ENCODE results near the gene PCNX2. TPM values are rescaled to one million over a fixed set of nuclear protein-coding genes. Genes with fewer than 3 reads are reported as not detected.

PCNX2 gene
- total RNA-seq, 4 donors from 2014 or later = 5.0 to 12.5 (median 9.6) TPM

DNA sequence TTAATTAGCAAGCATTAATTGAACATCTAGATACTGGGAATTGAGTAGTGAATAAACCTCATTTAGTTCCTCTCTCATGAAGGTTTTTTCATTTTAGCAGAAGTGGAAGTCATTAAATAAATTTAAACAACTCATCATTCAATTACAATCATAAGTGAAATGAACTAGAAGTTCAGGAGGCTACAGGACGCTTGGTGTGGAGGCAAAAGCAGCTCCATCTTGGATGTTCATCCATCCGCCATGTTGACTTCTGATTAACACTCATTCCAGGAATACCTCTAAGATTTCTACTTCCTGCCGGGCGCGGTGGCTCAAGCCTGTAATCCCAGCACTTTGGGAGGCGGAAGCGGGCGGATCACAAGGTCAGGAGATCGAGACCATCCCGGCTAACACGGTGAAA is 356.6 kb downstream of the PCNX2 start:
- TF ChIP-seq POLR2A (IDR thresholded peaks at IDR 0.05) = no peak
- TF ChIP-seq, protein P1, sequence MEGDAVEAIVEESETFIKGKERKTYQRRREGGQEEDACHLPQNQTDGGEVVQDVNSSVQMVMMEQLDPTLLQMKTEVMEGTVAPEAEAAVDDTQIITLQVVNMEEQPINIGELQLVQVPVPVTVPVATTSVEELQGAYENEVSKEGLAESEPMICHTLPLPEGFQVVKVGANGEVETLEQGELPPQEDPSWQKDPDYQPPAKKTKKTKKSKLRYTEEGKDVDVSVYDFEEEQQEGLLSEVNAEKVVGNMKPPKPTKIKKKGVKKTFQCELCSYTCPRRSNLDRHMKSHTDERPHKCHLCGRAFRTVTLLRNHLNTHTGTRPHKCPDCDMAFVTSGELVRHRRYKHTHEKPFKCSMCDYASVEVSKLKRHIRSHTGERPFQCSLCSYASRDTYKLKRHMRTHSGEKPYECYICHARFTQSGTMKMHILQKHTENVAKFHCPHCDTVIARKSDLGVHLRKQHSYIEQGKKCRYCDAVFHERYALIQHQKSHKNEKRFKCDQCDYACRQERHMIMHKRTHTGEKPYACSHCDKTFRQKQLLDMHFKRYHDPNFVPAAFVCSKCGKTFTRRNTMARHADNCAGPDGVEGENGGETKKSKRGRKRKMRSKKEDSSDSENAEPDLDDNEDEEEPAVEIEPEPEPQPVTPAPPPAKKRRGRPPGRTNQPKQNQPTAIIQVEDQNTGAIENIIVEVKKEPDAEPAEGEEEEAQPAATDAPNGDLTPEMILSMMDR (IDR thresholded peaks at IDR 0.05) = no peak
- H3K4me3 ChIP-seq (ENCODE audit: low read depth, poor library complexity, severe bottlenecking) = no peak overlapping the region
- intact Hi-C loops (cut with DNase I; ENCODE audit: low total_unique reads) = no loop called here
- no peak for DNase-seq (ENCODE audit: low spot score in 2 of 2)
- WGBS, 2 donors = 94 to 97% methylated on average over 11 of the region's 11 CpGs

DNA sequence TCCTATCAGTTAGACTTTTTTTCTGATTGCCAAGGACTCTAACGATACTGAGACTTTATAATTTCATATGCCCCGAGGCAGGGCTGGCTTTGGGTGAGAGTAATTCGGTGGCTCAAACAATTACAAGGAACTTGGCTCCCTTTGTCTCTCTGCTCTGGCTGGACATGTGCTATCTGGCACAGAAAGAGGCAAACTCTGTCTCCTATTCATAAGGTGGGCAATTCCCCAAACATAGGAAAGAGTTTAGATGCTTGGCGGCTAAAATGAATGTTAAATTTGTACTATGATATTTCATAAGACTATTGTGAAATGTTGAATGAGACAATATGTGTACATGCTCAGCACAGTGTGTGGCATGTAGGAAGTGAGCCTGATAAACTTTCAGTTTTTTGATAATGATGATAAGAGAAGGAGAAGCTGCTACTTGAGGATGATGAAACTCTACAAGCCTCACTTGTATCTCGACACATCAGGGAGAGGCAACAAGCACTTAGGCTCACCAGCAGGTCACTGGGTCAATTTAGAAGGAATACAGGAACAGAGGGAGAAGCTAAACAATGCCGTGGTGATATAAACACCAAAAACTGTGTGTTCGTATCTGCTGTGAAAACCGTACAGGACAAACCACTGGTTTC is 357.7 kb downstream of the PCNX2 start:
- WGBS, 2 donors = 31 to 36% methylated on average over 8 of the region's 8 CpGs
- no peak for DNase-seq (ENCODE audit: low spot score in 2 of 2)
- intact Hi-C loops (cut with DNase I; ENCODE audit: low total_unique reads) = no loop called here
- H3K4me3 ChIP-seq (ENCODE audit: low read depth, poor library complexity, severe bottlenecking) = no peak overlapping the region
- no peak for TF ChIP-seq POLR2A (IDR thresholded peaks at IDR 0.05)
- TF ChIP-seq, protein P1 (IDR thresholded peaks at IDR 0.05) = no peak

DNA sequence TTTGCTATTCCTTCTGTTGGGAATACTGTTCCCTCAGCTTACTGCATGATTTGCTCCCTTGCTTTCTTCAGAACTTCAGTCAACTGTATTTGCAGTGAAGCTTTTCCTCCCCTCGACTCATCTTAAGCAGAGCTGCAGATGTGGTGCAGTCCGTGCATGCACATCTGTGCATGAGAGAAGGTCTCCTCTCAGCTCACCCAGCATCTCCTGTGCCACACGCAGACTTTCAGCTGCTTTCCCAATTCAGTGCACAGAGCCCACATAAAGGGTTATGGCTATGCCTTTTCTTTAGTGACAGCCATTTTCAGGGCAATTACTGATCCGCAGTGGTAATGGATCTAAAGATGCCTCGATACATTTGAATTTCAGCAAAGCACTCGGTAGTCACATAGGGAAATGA is 358.6 kb downstream of the PCNX2 start:
- intact Hi-C loops (cut with DNase I; ENCODE audit: low total_unique reads) = no loop called here
- WGBS, 2 donors = 84 to 87% methylated on average over 6 of the region's 6 CpGs

More for the DNA sequence above, 358.6 kb downstream of the PCNX2 start:
- H3K4me3 ChIP-seq (ENCODE audit: low read depth, poor library complexity, severe bottlenecking) = no peak overlapping the region
- no peak for TF ChIP-seq POLR2A (IDR thresholded peaks at IDR 0.05)
- TF ChIP-seq, protein P1 (IDR thresholded peaks at IDR 0.05) = no peak
- no peak for DNase-seq (ENCODE audit: low spot score in 2 of 2)

Other genes starting within 250 kb of the PCNX2 start
- gene MAP3K21, start 32.0 kb upstream of the PCNX2 start, total RNA-seq = 10 to 100 TPM in 3 of 4 donors, 1 to 10 TPM in 1; 6.1 to 16.6 (median 10.6) TPM

Data from lower leg skin (tissue), 4 donors.